Vagina (tissue), 2 donors: ENCODE data around the gene TROAP. TPM values are rescaled to one million over a fixed set of nuclear protein-coding genes. Genes with fewer than 3 reads are reported as not detected.
A peak's percentile ranks its signal among the peaks of the same experiment; 100 is the strongest.

Source experiments
- DNase-seq, 2 donors: peaks; one replicate each; pipeline ENCODE4 v3.0.0-alpha.2; 2017; ENCODE audit errors: extremely low spot score in 2 of 2
- H3K27ac ChIP-seq: fragments of 200-600 bp; sonication (generic); one replicate; pipeline ENCODE4 v1.5.1; 2019
- H3K27me3 ChIP-seq: fragments of 200-600 bp; sonication (generic); one replicate; pipeline ENCODE4 v1.5.1; 2019
- H3K36me3 ChIP-seq, 2 donors: fragments of 200-600 bp; sonication (generic); one replicate each; pipeline ENCODE4 v1.5.1; 2017 to 2019
- H3K4me1 ChIP-seq: fragments of 200-600 bp; sonication (generic); one replicate; pipeline ENCODE4 v1.5.1; 2019
- H3K4me3 ChIP-seq, 2 donors: fragments of 200-600 bp; sonication (generic); 1 replicate in 1 of 2; 2 replicates in 1 of 2; pipeline ENCODE4 v1.5.1; 2016 to 2019
- H3K9me3 ChIP-seq: fragments of 200-600 bp; sonication (generic); one replicate; pipeline ENCODE4 v1.5.1; 2019
- POLR2A ChIP-seq, 2 donors: fragments of 450-650 bp; IDR thresholded peaks; one replicate each; pipeline ENCODE4 v1.6.1; 2017; ENCODE audit warnings: antibody characterized with exemption in 2 of 2, mild to moderate bottlenecking in 2 of 2, moderate library complexity in 2 of 2
- POLR2AphosphoS5 ChIP-seq, 2 donors: sonication (generic); formaldehyde crosslinking; IDR thresholded peaks; one replicate each; pipeline ENCODE4 v1.9.0; 2017; ENCODE audit warnings: antibody characterized with exemption in 2 of 2, mild to moderate bottlenecking in 2 of 2, low read depth in 1 of 2; ENCODE audit not compliant: insufficient read depth in 1 of 2
- intact Hi-C: fragments of 100-400 bp; cut with DNase I; formaldehyde crosslinking; loops from one replicate; pipeline ENCODE4 v1.15.1; 2023
- total RNA-seq: library from RNA; depleted of rRNA; stranded (reverse); fragments of >200 nt; gene quantifications from one replicate; pipeline ENCODE4 v1.2.3, GENCODE V29; 2016
- TF ChIP-seq, protein P1 (sequence below), 3 experiments: fragments of 450-650 bp in 2 of 3; fragments of 200-600 bp in 1 of 3; sonication (generic) in 1 of 3; IDR thresholded peaks; one replicate each; pipeline ENCODE4 v1.5.1; 2017 to 2019; ENCODE audit warnings: antibody characterized with exemption in 3 of 3, mild to moderate bottlenecking in 2 of 3, moderate library complexity in 2 of 3

TROAP gene
- total RNA-seq, 1 donor from 2014 or later, result 4.9 TPM

DNA sequence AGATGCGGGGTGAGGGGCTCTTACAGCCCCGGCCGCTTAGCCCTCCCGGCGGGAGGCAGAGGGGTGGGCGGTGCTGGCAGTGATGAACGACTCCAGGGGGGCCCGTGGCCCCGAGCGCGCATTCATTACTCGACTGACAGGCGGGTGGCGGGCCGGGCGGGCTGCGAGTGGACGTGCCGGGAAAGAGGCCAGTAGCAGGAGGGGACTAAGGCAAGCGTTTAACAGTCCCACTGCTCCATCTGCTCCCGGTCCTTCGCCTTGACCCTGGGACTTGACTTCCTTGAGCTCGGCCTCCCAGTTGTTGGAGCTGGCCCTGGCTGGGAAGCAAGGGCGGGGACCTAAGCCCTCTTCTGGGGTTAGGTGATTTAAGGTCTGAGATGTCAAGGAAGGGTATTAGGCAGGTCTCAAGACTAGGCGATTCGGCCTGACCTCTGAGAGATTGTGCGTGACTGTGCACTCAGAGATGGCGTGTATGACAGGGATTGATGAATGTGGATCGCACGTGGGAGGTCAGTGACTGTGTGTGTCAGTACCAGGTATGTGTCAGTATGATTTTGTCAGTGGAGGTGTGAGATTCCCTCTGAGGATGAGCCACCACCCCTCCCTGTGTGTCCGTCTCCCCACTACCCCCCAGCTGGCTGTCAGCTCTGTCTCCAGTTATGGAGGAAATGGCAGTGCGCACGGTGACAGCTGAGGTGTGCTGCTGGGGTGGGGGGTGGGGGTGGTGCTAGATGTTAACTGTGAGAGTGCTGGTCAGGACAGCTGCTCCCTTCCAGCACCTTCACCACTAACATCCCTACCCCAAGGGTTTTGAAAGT is 20.1 kb downstream of the TROAP start:
- peak in 1 of 2 donors; percentile 86 for DNase-seq
- Histone ChIP-seq H3K27me3 (peaks cover 19% of the 10 kb centered on the region), H3K4me3 (peak overlapping the region; percentile 44 to 53), H3K36me3 (no peaks in the 10 kb centered on the region), H3K9me3 (no peaks in the 10 kb centered on the region), H3K27ac (no peak overlapping the region), H3K4me1 (peaks cover 56% of the 10 kb centered on the region)
- TF ChIP-seq, protein P1, sequence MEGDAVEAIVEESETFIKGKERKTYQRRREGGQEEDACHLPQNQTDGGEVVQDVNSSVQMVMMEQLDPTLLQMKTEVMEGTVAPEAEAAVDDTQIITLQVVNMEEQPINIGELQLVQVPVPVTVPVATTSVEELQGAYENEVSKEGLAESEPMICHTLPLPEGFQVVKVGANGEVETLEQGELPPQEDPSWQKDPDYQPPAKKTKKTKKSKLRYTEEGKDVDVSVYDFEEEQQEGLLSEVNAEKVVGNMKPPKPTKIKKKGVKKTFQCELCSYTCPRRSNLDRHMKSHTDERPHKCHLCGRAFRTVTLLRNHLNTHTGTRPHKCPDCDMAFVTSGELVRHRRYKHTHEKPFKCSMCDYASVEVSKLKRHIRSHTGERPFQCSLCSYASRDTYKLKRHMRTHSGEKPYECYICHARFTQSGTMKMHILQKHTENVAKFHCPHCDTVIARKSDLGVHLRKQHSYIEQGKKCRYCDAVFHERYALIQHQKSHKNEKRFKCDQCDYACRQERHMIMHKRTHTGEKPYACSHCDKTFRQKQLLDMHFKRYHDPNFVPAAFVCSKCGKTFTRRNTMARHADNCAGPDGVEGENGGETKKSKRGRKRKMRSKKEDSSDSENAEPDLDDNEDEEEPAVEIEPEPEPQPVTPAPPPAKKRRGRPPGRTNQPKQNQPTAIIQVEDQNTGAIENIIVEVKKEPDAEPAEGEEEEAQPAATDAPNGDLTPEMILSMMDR (IDR thresholded peaks at IDR 0.05), result no peak
- no peak for TF ChIP-seq POLR2A (IDR thresholded peaks at IDR 0.05)
- no peak for TF ChIP-seq POLR2AphosphoS5 (IDR thresholded peaks at IDR 0.05; ENCODE audit: insufficient read depth in 1 of 2, low read depth in 1 of 2)
- intact Hi-C loops, result loop anchor here (5.0 kb wide), 1 partner anchor 56 kb away; no protein-coding TSS in a partner anchor

DNA sequence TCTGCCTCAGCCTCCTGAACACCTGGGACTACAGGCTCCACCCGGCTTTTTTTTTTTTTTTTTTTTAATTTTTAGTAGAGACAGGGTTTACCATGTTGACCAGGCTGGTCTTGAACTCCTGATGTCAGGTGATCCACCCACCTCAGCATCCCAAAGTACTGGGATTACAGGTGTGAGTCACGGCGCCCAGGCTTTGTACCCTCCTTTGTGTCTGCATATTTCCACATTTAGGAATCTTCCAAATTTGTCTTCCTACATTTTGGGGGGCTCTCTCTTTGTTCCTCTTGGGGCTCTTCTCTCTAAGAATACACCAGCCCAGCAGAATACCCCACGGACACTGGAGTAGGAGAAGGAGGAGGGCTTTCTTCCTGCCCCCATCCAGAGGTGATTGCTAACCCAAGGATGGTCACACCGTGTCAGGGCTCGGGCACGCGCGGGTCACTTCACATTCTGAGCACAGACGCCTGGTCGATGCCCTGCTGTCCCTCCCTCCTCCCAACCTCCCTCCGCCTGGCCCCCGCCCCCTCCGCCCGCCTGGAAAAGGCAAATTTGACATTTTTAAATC is 21.5 kb downstream of the TROAP start:
- DNase-seq, result no peak
- peak overlapping the region in 1 of 2 donors; percentile 40 for H3K4me3 ChIP-seq
- intact Hi-C loops, result loop anchor here (5.0 kb wide), 1 partner anchor 57 kb away; no protein-coding TSS in a partner anchor
- H3K27ac ChIP-seq, result no peak overlapping the region
- peaks cover 59% of the 10 kb centered on the region for H3K4me1 ChIP-seq
- H3K36me3 ChIP-seq, result no peaks in the 10 kb centered on the region
- no peak for TF ChIP-seq POLR2A (IDR thresholded peaks at IDR 0.05)
- TF ChIP-seq, protein P1 (IDR thresholded peaks at IDR 0.05), result no peak
- TF ChIP-seq POLR2AphosphoS5 (IDR thresholded peaks at IDR 0.05; ENCODE audit: insufficient read depth in 1 of 2, low read depth in 1 of 2), result no peak
- no peaks in the 10 kb centered on the region for H3K9me3 ChIP-seq
- H3K27me3 ChIP-seq, result peaks cover 19% of the 10 kb centered on the region

DNA sequence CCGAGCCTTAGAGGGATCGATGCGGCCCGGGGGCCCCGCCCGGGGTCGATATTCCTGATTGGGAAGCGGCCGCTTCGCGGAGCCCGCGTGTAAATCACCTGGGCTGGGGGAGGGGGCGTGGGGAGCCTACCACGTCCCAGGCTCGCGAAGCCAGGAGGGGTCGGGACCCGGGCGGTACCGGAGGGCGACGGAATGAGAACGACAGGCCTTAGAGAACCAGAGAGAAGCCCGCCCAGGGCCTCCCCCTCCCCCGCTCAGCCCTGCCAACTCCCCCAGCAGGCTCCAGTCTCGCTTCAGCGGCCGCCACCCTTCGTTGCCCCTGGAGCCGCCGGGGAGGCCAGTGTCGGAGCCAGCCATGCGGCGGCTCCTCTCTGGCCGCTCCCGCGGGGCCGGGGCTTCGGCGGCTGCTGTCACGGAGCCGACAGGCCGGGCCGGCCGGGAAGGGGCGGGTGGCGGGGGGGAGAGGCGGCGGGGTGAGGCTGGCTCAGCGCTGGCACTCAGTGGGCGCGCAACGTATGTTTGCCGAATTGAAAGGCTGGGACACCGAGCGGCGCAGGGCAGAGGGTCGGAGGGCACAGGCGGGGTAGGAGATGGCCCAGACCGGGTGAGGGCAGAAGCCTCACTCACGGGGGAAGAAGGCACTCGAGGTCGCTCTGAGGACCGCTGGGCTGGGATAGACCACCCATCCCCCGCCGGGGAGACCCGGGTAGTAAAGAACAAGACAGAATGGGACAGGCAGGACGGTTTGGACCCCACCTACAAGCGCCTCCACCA is 22.2 kb downstream of the TROAP start:
- Histone ChIP-seq H3K4me3 (peak overlapping the region; percentile 40 to 43), H3K36me3 (no peaks in the 10 kb centered on the region), H3K9me3 (no peaks in the 10 kb centered on the region), H3K27me3 (peaks cover 19% of the 10 kb centered on the region), H3K4me1 (peaks cover 59% of the 10 kb centered on the region), H3K27ac (no peak overlapping the region)
- TF ChIP-seq POLR2AphosphoS5 (IDR thresholded peaks at IDR 0.05; ENCODE audit: insufficient read depth in 1 of 2, low read depth in 1 of 2) (no peak), POLR2A (IDR thresholded peaks at IDR 0.05) (no peak)
- TF ChIP-seq, protein P1 (IDR thresholded peaks at IDR 0.05), result no peak
- DNase-seq, result no peak
- intact Hi-C loops, result no loop called here

DNA sequence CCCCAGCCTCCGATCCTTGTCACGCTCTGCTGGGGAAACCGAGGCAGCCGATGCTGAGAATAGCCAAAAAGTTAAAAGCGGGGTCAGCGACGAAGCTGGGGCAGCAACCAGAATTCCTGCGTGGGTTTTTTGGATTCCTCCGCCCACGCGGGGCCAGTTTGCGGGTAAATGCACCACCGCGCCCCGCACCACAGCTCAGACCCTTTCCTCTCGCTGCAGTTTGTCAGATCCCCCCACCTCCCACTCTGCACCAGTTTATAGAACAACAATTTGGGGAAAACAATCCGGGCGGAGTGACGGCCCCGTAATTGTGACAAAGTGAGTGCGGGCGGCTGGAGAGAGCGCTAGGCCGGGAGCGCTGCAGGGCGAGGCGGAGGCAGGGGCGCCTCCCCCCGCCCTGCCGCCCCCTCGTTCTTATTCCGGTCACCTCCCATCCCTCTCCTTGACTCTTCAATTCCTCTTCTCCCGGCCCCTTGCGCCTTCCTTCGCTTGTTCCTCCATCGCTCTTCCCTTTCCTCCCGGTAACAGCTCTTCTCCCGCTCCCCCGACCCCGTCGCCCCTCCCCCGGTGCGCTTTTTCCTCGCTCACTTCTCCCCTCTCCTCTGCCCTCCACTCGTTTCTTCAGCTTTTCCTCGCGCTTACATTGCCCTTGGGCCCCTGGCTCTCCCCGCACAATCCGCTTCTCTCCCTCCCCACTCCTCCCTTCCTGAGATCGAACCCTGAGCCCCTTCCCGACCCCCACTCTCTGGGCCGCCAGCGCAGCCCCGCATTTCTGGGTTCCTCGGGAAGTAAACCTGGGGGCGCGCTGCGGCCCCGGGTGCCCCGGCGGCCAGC is 23.0 kb downstream of the TROAP start:
- TF ChIP-seq POLR2AphosphoS5 (IDR thresholded peaks at IDR 0.05; ENCODE audit: insufficient read depth in 1 of 2, low read depth in 1 of 2) (no peak), POLR2A (IDR thresholded peaks at IDR 0.05) (no peak)
- TF ChIP-seq, protein P1 (IDR thresholded peaks at IDR 0.05), result no peak

More for the DNA sequence above, 23.0 kb downstream of the TROAP start:
- Histone ChIP-seq H3K4me1 (peaks cover 59% of the 10 kb centered on the region), H3K4me3 (peak overlapping the region; percentile 40 to 43), H3K9me3 (no peaks in the 10 kb centered on the region), H3K27ac (no peak overlapping the region), H3K36me3 (no peaks in the 10 kb centered on the region), H3K27me3 (peaks cover 19% of the 10 kb centered on the region)
- intact Hi-C loops, result no loop called here
- DNase-seq, result no peak
